H1 (cell line): ENCODE data around the gene LYZL4. TPM values are rescaled to one million over a fixed set of nuclear protein-coding genes. Genes with fewer than 3 reads are reported as not detected.

Experiments used
- CEBPB ChIP-seq: IDR thresholded peaks from 2 replicates; pipeline ENCODE4 v1.6.1; 2012; ENCODE audit warnings: low read depth, low read length
- E2F6 ChIP-seq: IDR thresholded peaks from 2 replicates; pipeline ENCODE4 v1.6.1; 2012; ENCODE audit warnings: inconsistent platforms
- EP300 ChIP-seq, 2 experiments: IDR thresholded peaks; 1 replicate in 1 of 2; 2 replicates in 1 of 2; pipeline ENCODE4 v1.6.1; 2011 to 2012; ENCODE audit warnings: low read depth in 2 of 2, low read length in 2 of 2, mild to moderate bottlenecking in 2 of 2, borderline replicate concordance in 1 of 2, inconsistent platforms in 1 of 2, moderate library complexity in 1 of 2
- SP2 ChIP-seq: IDR thresholded peaks from 2 replicates; pipeline ENCODE4 v1.6.1; 2012; ENCODE audit warnings: mild to moderate bottlenecking, low read length, inconsistent platforms
- polyA plus RNA-seq, 7 experiments: library from polyadenylated mRNA; depleted of rRNA in 3 of 7; stranded (reverse) in 5 of 7; unstranded in 2 of 7; fragments of >200 nt in 5 of 7; fragments of 200-250 nt in 2 of 7; gene quantifications; 1 replicate in 5 of 7; 2 replicates in 1 of 7; 4 replicates in 1 of 7; pipeline versions ENCODE4 v1.2.1 to v1.2.3, GENCODE V29; 2011 to 2013; ENCODE audit warnings: missing spikeins in 2 of 7, mixed read lengths in 2 of 7
- total RNA-seq: library from RNA; stranded (reverse); fragmentation: NEBNext Ultra II Directional; extraction: Animal tissue kit (Norgen Biotek cat#: 25700); gene quantifications from 2 replicates; pipeline ENCODE4 v1.2.1, GENCODE V29; 2021

The LYZL4 gene
- total and polyA plus RNA-seq, 2 of the 8 experiments (the other 6 are each of a cell fraction or from before 2014, with no cell fraction given): not detected

GRCh38 chr3:42351207-42351606, 59.2 kb downstream of the LYZL4 start (continued):
- TF ChIP-seq SP2 (no peak), CEBPB (no peak), EP300 (IDR thresholded peaks at IDR 0.05; ENCODE audit: borderline replicate concordance in 1 of 2, low read depth in 2 of 2, low read length in 2 of 2) (no peak), E2F6 (no peak)
